ENCODE measurements around the gene VOPP1.

DNA sequence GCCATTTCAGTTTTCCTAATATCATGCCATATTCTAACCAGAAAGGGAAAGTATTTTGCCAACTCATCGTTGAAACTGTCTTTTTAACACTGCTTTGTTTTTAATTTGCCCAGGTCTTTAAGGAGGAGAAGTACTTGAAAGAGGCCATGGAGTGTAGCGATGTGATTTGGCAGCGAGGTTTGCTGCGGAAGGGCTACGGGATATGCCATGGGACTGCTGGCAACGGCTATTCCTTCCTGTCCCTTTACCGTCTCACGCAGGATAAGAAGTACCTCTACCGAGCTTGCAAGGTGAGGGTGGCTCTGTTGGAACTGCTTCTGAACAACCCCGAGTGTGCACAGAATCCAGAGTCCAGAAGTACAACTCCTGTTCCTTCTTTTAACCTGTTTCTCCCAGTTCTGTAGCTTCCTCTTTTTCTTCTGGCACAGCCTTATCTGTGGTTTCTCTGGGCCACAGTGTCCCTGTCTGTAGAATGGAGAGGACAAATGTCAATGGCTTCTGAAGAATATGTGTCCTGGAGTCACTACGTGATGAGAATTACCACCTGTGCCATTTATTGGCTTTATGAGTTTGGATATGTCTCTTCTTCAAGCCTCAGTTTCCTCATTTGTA, 147.1 kb downstream of the VOPP1 start:
- TF ChIP-seq, protein P1, sequence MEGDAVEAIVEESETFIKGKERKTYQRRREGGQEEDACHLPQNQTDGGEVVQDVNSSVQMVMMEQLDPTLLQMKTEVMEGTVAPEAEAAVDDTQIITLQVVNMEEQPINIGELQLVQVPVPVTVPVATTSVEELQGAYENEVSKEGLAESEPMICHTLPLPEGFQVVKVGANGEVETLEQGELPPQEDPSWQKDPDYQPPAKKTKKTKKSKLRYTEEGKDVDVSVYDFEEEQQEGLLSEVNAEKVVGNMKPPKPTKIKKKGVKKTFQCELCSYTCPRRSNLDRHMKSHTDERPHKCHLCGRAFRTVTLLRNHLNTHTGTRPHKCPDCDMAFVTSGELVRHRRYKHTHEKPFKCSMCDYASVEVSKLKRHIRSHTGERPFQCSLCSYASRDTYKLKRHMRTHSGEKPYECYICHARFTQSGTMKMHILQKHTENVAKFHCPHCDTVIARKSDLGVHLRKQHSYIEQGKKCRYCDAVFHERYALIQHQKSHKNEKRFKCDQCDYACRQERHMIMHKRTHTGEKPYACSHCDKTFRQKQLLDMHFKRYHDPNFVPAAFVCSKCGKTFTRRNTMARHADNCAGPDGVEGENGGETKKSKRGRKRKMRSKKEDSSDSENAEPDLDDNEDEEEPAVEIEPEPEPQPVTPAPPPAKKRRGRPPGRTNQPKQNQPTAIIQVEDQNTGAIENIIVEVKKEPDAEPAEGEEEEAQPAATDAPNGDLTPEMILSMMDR (IDR thresholded peaks at IDR 0.05): no peak
- no peak for TF ChIP-seq ZFX (IDR thresholded peaks at IDR 0.05; ENCODE audit: borderline replicate concordance)

Data from 22Rv1 (cell line).